Epithelial cell of proximal tubule (primary cell): ENCODE data around the gene AXDND1. TPM values are rescaled to one million over a fixed set of nuclear protein-coding genes. Genes with fewer than 3 reads are reported as not detected.

Source experiments
- DNase-seq: peaks from one replicate; pipeline ENCODE4 v3.0.0-alpha.2; 2011; ENCODE audit warnings: low read depth
- H3K4me3 ChIP-seq: 2 replicates; pipeline ENCODE4 v1.5.1; 2011; ENCODE audit warnings: low read depth, mild to moderate bottlenecking, low read length
- CTCF ChIP-seq: conservative IDR thresholded peaks from 2 replicates; pipeline ENCODE4 v1.5.1; 2012; ENCODE audit warnings: low read depth, mild to moderate bottlenecking, low read length
- total RNA-seq: library from RNA; depleted of rRNA; stranded (reverse); fragments of >200 nt; gene quantifications from 2 replicates; pipeline ENCODE4 v1.2.3, GENCODE V29; 2015

The AXDND1 gene
- total RNA-seq, 1 donor from 2014 or later, result not detected

DNA sequence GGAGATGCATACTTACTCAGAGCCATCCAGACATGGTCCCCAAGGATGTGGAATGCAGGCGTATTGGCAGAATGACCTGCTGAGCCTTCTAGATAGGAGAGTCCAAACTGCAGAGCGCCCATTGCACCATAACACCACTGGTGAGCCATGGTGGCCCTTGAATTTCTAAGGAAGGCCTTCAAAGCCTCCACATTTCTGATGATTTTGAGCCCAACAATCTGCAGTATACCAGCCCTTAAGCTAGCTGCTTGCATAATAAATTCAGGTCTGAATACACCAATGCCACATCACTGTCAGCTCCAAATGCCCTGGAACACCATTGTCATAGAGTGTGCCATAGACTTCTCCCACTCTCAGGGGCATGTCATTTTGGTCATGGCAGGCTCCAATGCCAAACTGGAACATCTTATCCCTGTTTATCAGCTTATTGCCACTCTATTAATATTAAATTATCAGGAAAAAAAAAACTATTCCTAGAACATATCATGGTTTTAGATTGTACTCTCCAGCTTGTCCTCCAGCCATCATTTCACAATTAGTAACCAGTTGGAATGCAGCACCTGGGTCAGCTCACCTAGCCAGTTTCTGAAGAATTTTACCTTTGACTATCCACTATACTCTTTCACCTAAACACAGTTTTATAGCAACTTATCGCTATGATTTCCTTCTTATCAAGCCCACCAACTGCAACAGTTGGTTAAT lies 183.0 kb downstream of the AXDND1 start:
- no peak for DNase-seq
- no peak for TF ChIP-seq CTCF
- no peak overlapping the region for H3K4me3 ChIP-seq

- no peak overlapping the region for H3K4me3 ChIP-seq
- TF ChIP-seq CTCF, result no peak
- no peak for DNase-seq
Measured at GRCh38 chr1:179549368-179549700, 183.6 kb downstream of the AXDND1 start.

- peak; percentile 10 for DNase-seq
- H3K4me3 ChIP-seq, result no peak overlapping the region
- TF ChIP-seq CTCF, result no peak
Measured at GRCh38 chr1:179550746-179551682, 185.2 kb downstream of the AXDND1 start.

- H3K4me3 ChIP-seq, result no peak overlapping the region
- no peak for TF ChIP-seq CTCF
- DNase-seq, result no peak
Measured at GRCh38 chr1:179554427-179554826, 188.7 kb downstream of the AXDND1 start.

DNA sequence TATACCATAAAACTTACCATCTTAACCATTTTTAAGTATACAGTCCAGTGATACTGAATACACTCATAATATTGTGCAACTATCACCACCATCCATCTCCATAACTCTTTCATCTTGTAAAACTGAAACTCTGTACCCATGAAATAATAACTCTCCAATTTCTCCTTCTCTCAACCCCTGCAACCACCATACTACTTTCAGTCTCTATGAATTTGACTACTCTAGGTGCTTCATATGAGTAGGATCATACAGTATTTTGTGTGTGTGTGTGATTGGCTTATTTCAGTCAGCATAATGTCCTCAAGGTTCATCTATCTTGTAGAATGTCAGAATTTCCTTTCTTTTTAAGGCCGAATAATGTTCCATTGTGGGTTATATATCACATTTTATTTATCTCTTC lies 192.3 kb downstream of the AXDND1 start:
- no peak for DNase-seq
- no peak for TF ChIP-seq CTCF

GRCh38 chr1:179575497-179576314 lies 209.9 kb downstream of the AXDND1 start, which contains the start of gene NPHS2:
Gene NPHS2, minus strand, starts transcription at chr1:179575948. Its CDS starts 84 bp downstream, at chr1:179575864.
- no peak for TF ChIP-seq CTCF
- no peak for DNase-seq
- H3K4me3 ChIP-seq, result no peak within 1 kb of the TSS

More for the DNA sequence above, 192.3 kb downstream of the AXDND1 start:
- H3K4me3 ChIP-seq, result no peak overlapping the region
